HL-60/S4 (cell line): ENCODE data around the gene RAPGEF4.

Experiments used
- in situ Hi-C: fragments of 300-500 bp; cut with MboI; formaldehyde crosslinking; loops from 2 replicates; pipeline ENCODE4 v1.14.3; 2022; ENCODE audit warnings: low sequenced_read_pairs

Gene RAPGEF4

DNA sequence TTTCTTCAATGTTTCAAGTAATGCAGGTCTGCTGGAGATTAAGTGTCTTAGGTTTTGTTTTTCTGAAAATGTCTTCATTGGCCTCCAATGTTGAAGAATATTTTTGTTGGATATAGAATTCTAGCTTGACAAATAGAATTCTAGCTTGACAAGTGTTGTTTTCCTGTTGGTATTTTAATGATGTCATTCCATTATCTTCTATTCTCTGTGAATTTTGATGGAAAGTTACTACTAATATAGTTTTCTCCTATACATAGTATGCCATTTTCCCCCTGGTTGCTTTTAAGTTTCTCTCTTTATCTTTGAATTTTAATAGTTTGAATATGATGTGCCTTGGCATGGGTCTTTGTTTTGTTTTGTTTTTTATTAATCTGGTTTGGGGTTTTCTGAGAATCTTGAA lies 119.9 kb downstream of the RAPGEF4 start:
- in situ Hi-C loops: no loop called here

GRCh38 chr2:172856606-172857005 lies 121.0 kb downstream of the RAPGEF4 start:
- in situ Hi-C loops: no loop called here

GRCh38 chr2:172858473-172858745 lies 122.8 kb downstream of the RAPGEF4 start:
- in situ Hi-C loops: no loop called here

GRCh38 chr2:172859581-172860335 lies 124.1 kb downstream of the RAPGEF4 start:
- in situ Hi-C loops: no loop called here

GRCh38 chr2:172860336-172860707 lies 124.7 kb downstream of the RAPGEF4 start:
- in situ Hi-C loops: no loop called here

- in situ Hi-C loops: no loop called here
These were observed 125.5 kb downstream of the RAPGEF4 start for GRCh38 chr2:172861098-172861497.

DNA sequence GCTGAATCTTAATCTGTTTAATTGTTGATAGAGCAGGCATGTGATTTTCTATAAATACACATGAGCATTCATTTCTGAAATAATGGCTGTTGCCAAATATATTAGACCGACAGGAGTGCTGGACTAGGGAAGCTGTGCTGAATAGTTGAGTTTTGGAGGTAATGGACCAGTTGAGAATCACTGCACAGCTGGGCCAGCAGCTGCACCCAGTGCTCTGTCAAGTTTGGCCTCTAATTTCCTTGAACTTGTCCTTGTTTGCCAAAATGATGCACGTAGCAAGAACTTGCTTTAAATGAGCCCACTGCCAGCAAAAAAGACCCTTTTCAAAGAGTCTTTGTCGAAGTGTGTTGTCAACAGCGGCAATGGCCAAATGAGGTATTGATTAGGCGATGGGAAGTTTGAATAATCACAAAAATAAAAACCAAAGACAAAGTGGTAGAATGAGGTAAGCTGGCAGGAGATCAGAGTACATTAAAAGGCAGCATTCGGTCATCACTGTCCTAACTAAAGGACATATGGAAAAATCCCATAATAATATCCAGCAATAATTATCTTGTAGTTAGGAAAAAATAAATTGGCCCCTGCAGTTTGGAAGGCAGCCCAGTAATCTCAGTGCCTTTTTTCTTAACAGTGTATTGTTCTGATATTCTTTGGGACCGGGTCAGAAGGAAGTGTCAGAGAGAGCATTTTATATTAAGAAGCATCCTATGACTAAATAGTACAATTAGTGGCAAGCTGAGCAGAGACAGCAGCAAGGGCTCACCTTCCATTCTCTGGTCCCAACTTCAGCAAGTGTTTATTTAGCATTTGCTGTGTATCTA lies 126.2 kb downstream of the RAPGEF4 start:
- in situ Hi-C loops: no loop called here

GRCh38 chr2:172863341-172863740 lies 127.7 kb downstream of the RAPGEF4 start:
- in situ Hi-C loops: no loop called here

- in situ Hi-C loops: no loop called here
These were observed 128.5 kb downstream of the RAPGEF4 start for GRCh38 chr2:172864182-172864581.

DNA sequence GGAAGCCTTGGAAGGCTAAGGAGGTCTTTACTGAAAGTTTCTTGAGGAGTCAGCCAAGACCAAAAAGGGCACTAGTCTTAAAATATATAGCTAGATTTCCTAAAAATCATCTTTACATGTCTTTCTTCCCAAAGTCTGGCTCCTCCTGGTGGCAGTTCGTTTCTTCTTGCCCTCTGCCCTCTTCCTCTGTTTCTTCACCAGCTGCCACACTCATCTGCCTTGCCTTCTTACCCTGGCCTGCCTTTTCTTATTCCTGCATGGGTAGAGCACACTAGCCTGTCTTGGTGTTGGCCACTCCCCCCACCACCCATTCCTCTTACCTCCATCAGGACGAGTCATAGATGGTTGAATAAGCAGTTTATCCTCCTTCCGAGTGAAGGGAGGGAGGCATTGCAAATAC lies 129.8 kb downstream of the RAPGEF4 start:
- in situ Hi-C loops: no loop called here

DNA sequence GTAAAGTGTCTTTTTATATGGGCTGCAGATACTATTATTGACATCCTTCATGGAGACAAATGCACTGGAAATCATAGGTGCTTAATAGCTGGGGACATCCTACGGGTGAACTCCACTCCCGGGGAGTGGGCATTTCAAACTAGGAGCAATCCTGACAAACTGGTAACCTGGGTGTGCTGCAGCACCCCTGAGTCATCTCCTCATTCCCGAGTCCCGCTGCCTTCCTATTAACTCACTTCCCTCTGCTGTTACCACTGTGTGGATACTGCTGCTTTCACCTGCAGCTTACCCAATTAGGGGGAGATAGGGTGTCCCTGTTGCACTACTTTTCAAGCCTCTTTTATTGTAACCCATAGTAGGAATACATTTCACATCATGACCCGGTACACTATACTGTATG lies 134.2 kb downstream of the RAPGEF4 start:
- in situ Hi-C loops: no loop called here

- in situ Hi-C loops: no loop called here
These were observed 134.8 kb downstream of the RAPGEF4 start for GRCh38 chr2:172870396-172870795.

- in situ Hi-C loops: no loop called here
These were observed 142.2 kb downstream of the RAPGEF4 start for GRCh38 chr2:172877826-172878225.

DNA sequence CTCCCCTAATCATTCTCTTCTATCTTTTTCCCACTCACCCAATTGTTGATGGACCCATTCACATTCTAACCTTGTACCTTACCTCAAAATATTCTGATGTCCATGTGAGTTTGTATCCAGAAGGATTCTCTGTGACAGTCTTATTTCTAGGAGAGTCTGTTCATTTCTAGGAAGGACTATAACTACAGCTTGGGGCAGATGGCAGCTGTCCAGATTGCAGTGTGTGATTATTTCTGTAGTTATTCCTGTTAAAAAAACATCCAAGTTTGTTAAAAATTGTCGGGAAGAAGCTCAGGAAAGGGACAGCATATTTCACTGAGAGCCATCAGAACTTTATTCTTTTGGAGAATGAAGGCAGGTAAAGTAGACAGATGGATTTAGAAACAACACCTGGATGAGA lies 142.6 kb downstream of the RAPGEF4 start:
- in situ Hi-C loops: no loop called here

GRCh38 chr2:172884336-172884735 lies 148.7 kb downstream of the RAPGEF4 start:
- in situ Hi-C loops: no loop called here

- in situ Hi-C loops: no loop called here
These were observed 150.4 kb downstream of the RAPGEF4 start for GRCh38 chr2:172885996-172886395.

DNA sequence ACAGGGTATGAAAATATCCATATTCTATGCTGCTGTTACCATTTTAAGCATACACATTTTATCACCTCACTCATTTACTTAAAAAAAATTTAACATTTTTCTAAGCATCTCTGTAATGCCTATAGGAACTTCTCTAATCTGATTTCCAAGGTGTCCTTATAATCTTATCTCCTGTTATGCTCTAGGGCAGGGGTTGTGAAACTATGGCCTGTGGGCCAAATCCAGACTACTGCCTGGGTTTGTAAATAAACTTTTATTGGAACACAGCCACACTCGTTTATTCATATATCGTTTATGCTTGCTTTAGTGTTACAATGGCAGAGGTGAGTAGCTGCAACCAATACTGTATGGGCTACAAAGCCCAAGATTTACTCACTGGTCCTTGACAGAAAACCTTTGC lies 151.6 kb downstream of the RAPGEF4 start:
- in situ Hi-C loops: no loop called here

DNA sequence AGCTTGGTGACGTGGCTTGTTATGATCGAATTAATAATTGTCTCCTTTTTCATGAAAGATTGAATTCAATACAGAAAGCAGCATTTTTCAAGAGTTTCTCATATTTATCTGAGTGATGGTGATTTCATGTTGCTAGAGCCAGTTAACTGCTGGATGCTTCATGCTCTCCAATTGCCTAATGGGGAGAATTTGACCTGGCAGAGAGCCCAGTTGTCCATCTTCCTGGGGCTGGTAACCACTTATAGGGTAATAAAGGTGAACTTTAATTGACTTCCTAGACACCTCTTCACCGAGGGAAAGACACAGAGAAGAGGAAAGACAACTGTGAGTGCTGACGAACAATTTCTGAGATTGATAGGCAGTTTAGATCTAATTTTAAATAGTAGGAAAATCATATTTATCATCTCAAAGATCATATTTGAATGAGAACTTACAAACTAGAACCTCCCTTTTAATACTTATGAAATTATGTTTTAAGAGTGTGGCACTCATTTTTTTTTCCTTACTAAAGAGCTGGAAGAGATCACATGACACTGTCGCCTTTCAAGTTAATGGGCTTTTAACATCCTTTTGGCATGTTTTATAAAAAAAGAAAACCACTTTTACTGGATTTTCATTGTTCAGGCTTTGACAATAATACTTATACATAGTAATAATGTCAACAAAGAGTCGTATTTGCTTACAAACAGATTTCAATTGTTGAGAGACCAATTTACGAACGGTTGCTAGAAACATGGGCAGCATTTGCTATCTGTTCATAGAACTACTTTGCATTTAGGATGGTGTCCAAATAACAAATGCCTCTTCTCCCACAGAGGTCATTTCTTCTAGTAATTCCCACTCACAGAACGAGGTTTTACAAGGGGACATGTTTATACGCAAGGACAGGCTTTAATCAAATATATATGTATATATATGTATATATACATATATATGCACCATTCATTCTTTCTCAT lies 153.3 kb downstream of the RAPGEF4 start:
- in situ Hi-C loops: no loop called here

GRCh38 chr2:172889768-172890430 lies 154.3 kb downstream of the RAPGEF4 start:
- in situ Hi-C loops: no loop called here

DNA sequence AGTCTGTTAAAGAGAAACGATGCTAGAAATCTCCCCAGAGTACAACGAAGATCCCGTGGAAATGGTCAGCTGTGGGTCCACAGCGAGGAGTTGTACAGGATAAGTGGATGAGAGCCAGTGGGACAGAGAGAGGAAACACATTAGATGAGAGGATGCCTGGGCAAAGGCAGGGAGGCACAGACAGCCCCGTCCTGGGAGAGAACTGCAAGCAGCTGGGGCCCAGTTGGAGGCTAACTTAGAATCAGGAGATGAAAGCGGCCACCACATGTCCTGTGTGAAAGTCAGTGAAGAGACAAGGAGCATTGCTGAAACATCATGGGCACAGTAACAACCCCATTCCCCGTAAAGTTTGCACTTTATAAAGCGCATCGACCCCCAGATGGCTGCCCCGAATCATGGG lies 157.5 kb downstream of the RAPGEF4 start:
- in situ Hi-C loops: no loop called here

- in situ Hi-C loops: no loop called here
These were observed 158.0 kb downstream of the RAPGEF4 start for GRCh38 chr2:172893671-172894070.
